ENCODE results near the gene ZNF518B. TPM values are rescaled to one million over a fixed set of nuclear protein-coding genes. Genes with fewer than 3 reads are reported as not detected.

Gene ZNF518B
- 20.5 TPM for polyA plus RNA-seq (2013, experiment 1 of 2)
- 22.0 TPM for polyA plus RNA-seq (2013, experiment 2 of 2)

GRCh38 chr4:10457255-10457801 lies at the start of gene ZNF518B:
ZNF518B (minus strand) TSS chr4:10457426; CDS start chr4:10446328, 11,098 bp downstream.
- Histone ChIP-seq H4K91ac (ENCODE audit: low read depth, low read length, poor library complexity) (no peak within 1 kb of the TSS), H3K14ac (ENCODE audit: low read length) (peak within 1 kb of the TSS; percentile 14), H2BK12ac (ENCODE audit: low read length) (no peak within 1 kb of the TSS), H3K36me3 (replicated peaks in 1 of 2; ENCODE audit: control insufficient read depth in 2 of 2, insufficient read depth in 2 of 2, low read length in 2 of 2) (peaks cover 14 to 29% of the 10 kb centered on the region in 2 donors), H3K79me1 (ENCODE audit: low read depth, low read length) (peaks cover 12% of the 10 kb centered on the region), H4K8ac (ENCODE audit: low read depth, low read length) (no peak within 1 kb of the TSS), H3K4me2 (ENCODE audit: insufficient read depth, low read length, poor library complexity, severe bottlenecking) (peak within 1 kb of the TSS; percentile 62), H2AK5ac (ENCODE audit: low read depth, low read length) (peak within 1 kb of the TSS; percentile 61), H2AFZ (ENCODE audit: low read length) (peak within 1 kb of the TSS; percentile 95), H3K4me1 (ENCODE audit: control insufficient read depth in 2 of 2, insufficient read depth in 1 of 2, low read depth in 1 of 2, low read length in 2 of 2) (peaks cover 0 to 15% of the 10 kb centered on the region in 2 donors), H3K18ac (ENCODE audit: low read length) (peak within 1 kb of the TSS; percentile 93), H3K23ac (ENCODE audit: low read depth, low read length, poor library complexity) (peak within 1 kb of the TSS; percentile 11), H3K4ac (ENCODE audit: low read length) (no peak within 1 kb of the TSS), H2BK15ac (ENCODE audit: low read length) (peak within 1 kb of the TSS; percentile 32), H3K27me3 (ENCODE audit: control insufficient read depth in 3 of 3, insufficient read depth in 3 of 3, low read depth in 1 of 3, low read length in 3 of 3) (peaks cover 9 to 34% (median 28%) of the 10 kb centered on the region in 3 experiments), H3K9me3 (replicated peaks in 1 of 2; ENCODE audit: control insufficient read depth in 2 of 2, insufficient read depth in 1 of 2, low read depth in 1 of 2, low read length in 2 of 2) (peaks cover 26 to 29% of the 10 kb centered on the region in 2 donors), H2BK5ac (ENCODE audit: low read length) (no peak within 1 kb of the TSS), H2BK120ac (ENCODE audit: low read depth, low read length) (peak within 1 kb of the TSS; percentile 51), H3K4me3 (ENCODE audit: low read length in 2 of 2) (peak within 1 kb of the TSS; percentile 60 to 89), H3K9ac (ENCODE audit: low read depth, low read length, poor library complexity) (peak within 1 kb of the TSS; percentile 93), H3K27ac (replicated peaks; ENCODE audit: low read length) (no peak within 1 kb of the TSS)
- WGBS, 2 donors (ENCODE audit: extremely low coverage in 2 of 2, insufficient read length in 2 of 2, insufficient replicate concordance in 1 of 2) = no CpG with 5 or more reads among the region's 60 CpGs
- DNase-seq (ENCODE audit: low spot score) = peak; percentile 54

DNA sequence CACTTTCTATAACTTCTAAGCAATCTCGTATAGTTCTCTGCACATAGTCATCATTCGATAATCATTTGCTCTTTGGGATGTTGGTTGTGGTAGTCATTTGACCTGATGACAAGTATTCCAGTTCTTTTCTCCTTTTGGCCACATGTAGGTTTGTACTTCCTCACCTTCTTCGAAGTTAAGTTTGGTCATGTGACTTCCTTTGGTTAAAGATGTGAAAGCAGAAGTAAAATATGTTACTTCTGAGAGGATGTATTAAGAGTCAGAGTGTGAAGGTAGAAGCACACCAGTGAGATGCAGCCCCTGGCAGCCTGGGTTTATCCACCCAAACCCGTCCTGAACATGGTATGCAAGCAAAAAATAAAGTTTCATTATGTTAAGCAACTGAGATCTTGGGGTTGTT lies 48.9 kb upstream of the ZNF518B start:
- DNase-seq (ENCODE audit: low spot score) = no peak
- no peak overlapping the region for H3K4me2 ChIP-seq (ENCODE audit: insufficient read depth, low read length, poor library complexity, severe bottlenecking)

DNA sequence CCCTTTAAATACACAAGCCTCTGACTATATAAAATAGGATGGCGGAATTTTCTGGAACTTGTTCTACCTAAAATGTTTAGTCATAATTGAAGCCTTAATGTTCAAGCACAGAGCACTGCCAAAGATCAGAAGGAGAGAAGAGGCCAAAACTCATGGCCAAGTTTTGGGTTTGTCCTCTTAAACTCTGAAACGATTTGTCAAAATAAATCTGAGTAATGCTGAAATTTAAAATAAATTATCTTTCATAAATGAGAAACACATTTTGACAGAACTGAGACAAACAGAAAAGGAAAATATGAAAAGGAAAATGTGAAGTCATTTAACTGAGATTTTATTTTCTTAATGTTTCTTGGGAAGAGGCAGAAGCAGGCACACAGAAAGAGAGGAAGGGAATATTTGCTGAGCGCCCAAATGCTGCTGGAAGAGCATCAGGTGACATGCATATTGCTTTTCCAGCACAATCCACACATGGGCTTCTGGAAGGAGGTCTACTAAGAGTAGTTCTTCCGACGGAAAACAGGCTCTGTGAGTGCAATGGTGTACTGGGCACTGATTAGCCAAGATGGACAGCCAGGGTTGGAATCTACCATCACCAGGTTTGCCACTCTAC lies 47.4 kb upstream of the ZNF518B start:
- Histone ChIP-seq H3K27ac (replicated peaks; ENCODE audit: low read length) (no peak overlapping the region), H4K8ac (ENCODE audit: low read depth, low read length) (no peak overlapping the region), H2BK120ac (ENCODE audit: low read depth, low read length) (no peak overlapping the region), H2AK5ac (ENCODE audit: low read depth, low read length) (no peak overlapping the region), H3K36me3 (replicated peaks in 1 of 2; ENCODE audit: control insufficient read depth in 2 of 2, insufficient read depth in 2 of 2, low read length in 2 of 2) (no peaks in the 10 kb centered on the region), H3K9ac (ENCODE audit: low read depth, low read length, poor library complexity) (no peak overlapping the region), H3K79me1 (ENCODE audit: low read depth, low read length) (no peaks in the 10 kb centered on the region), H3K9me3 (replicated peaks in 1 of 2; ENCODE audit: control insufficient read depth in 2 of 2, insufficient read depth in 1 of 2, low read depth in 1 of 2, low read length in 2 of 2) (no peaks in the 10 kb centered on the region), H4K91ac (ENCODE audit: low read depth, low read length, poor library complexity) (no peak overlapping the region), H3K4me1 (ENCODE audit: control insufficient read depth in 2 of 2, insufficient read depth in 1 of 2, low read depth in 1 of 2, low read length in 2 of 2) (peaks cover 0 to 5% of the 10 kb centered on the region in 2 donors), H3K27me3 (ENCODE audit: control insufficient read depth in 3 of 3, insufficient read depth in 3 of 3, low read depth in 1 of 3, low read length in 3 of 3) (no peaks in the 10 kb centered on the region), H2BK15ac (ENCODE audit: low read length) (no peak overlapping the region), H3K4me3 (ENCODE audit: low read length in 2 of 2) (no peak overlapping the region), H2AFZ (ENCODE audit: low read length) (no peak overlapping the region), H3K23ac (ENCODE audit: low read depth, low read length, poor library complexity) (no peak overlapping the region), H3K4ac (ENCODE audit: low read length) (no peak overlapping the region), H2BK12ac (ENCODE audit: low read length) (no peak overlapping the region), H3K14ac (ENCODE audit: low read length) (no peak overlapping the region), H3K4me2 (ENCODE audit: insufficient read depth, low read length, poor library complexity, severe bottlenecking) (no peak overlapping the region), H3K18ac (ENCODE audit: low read length) (no peak overlapping the region), H2BK5ac (ENCODE audit: low read length) (no peak overlapping the region)
- no CpG with 5 or more reads among the region's 5 CpGs for WGBS, 2 donors (ENCODE audit: extremely low coverage in 2 of 2, insufficient read length in 2 of 2, insufficient replicate concordance in 1 of 2)
- DNase-seq (ENCODE audit: low spot score) = no peak

More for the DNA sequence above, 48.9 kb upstream of the ZNF518B start:
- Histone ChIP-seq H2BK120ac (ENCODE audit: low read depth, low read length) (no peak overlapping the region), H2BK5ac (ENCODE audit: low read length) (no peak overlapping the region), H2BK12ac (ENCODE audit: low read length) (no peak overlapping the region), H3K14ac (ENCODE audit: low read length) (no peak overlapping the region), H3K27me3 (ENCODE audit: control insufficient read depth in 3 of 3, insufficient read depth in 3 of 3, low read depth in 1 of 3, low read length in 3 of 3) (no peaks in the 10 kb centered on the region), H4K91ac (ENCODE audit: low read depth, low read length, poor library complexity) (no peak overlapping the region), H3K27ac (replicated peaks; ENCODE audit: low read length) (no peak overlapping the region), H3K18ac (ENCODE audit: low read length) (no peak overlapping the region), H3K9ac (ENCODE audit: low read depth, low read length, poor library complexity) (no peak overlapping the region), H3K4me1 (ENCODE audit: control insufficient read depth in 2 of 2, insufficient read depth in 1 of 2, low read depth in 1 of 2, low read length in 2 of 2) (peaks cover 0 to under 1% of the 10 kb centered on the region in 2 donors), H2BK15ac (ENCODE audit: low read length) (no peak overlapping the region), H3K4me3 (ENCODE audit: low read length in 2 of 2) (no peak overlapping the region), H2AFZ (ENCODE audit: low read length) (no peak overlapping the region), H3K23ac (ENCODE audit: low read depth, low read length, poor library complexity) (no peak overlapping the region), H3K9me3 (replicated peaks in 1 of 2; ENCODE audit: control insufficient read depth in 2 of 2, insufficient read depth in 1 of 2, low read depth in 1 of 2, low read length in 2 of 2) (no peaks in the 10 kb centered on the region), H4K8ac (ENCODE audit: low read depth, low read length) (no peak overlapping the region), H2AK5ac (ENCODE audit: low read depth, low read length) (no peak overlapping the region), H3K36me3 (replicated peaks in 1 of 2; ENCODE audit: control insufficient read depth in 2 of 2, insufficient read depth in 2 of 2, low read length in 2 of 2) (no peaks in the 10 kb centered on the region), H3K4ac (ENCODE audit: low read length) (no peak overlapping the region), H3K79me1 (ENCODE audit: low read depth, low read length) (no peaks in the 10 kb centered on the region)
- no CpG with 5 or more reads among the region's 4 CpGs for WGBS, 2 donors (ENCODE audit: extremely low coverage in 2 of 2, insufficient read length in 2 of 2, insufficient replicate concordance in 1 of 2)

- Histone ChIP-seq H3K18ac (ENCODE audit: low read length) (no peak overlapping the region), H3K23ac (ENCODE audit: low read depth, low read length, poor library complexity) (no peak overlapping the region), H3K4ac (ENCODE audit: low read length) (no peak overlapping the region), H3K9me3 (replicated peaks in 1 of 2; ENCODE audit: control insufficient read depth in 2 of 2, insufficient read depth in 1 of 2, low read depth in 1 of 2, low read length in 2 of 2) (no peaks in the 10 kb centered on the region), H2BK15ac (ENCODE audit: low read length) (no peak overlapping the region), H3K4me3 (ENCODE audit: low read length in 2 of 2) (no peak overlapping the region), H3K27me3 (ENCODE audit: control insufficient read depth in 3 of 3, insufficient read depth in 3 of 3, low read depth in 1 of 3, low read length in 3 of 3) (no peaks in the 10 kb centered on the region), H3K36me3 (replicated peaks in 1 of 2; ENCODE audit: control insufficient read depth in 2 of 2, insufficient read depth in 2 of 2, low read length in 2 of 2) (no peaks in the 10 kb centered on the region), H2AK5ac (ENCODE audit: low read depth, low read length) (no peak overlapping the region), H2AFZ (ENCODE audit: low read length) (no peak overlapping the region), H3K4me2 (ENCODE audit: insufficient read depth, low read length, poor library complexity, severe bottlenecking) (no peak overlapping the region), H2BK5ac (ENCODE audit: low read length) (no peak overlapping the region), H3K14ac (ENCODE audit: low read length) (no peak overlapping the region), H3K79me1 (ENCODE audit: low read depth, low read length) (no peaks in the 10 kb centered on the region), H4K91ac (ENCODE audit: low read depth, low read length, poor library complexity) (no peak overlapping the region), H3K9ac (ENCODE audit: low read depth, low read length, poor library complexity) (no peak overlapping the region), H3K4me1 (ENCODE audit: control insufficient read depth in 2 of 2, insufficient read depth in 1 of 2, low read depth in 1 of 2, low read length in 2 of 2) (peaks cover 0 to 13% of the 10 kb centered on the region in 2 donors), H4K8ac (ENCODE audit: low read depth, low read length) (no peak overlapping the region), H3K27ac (replicated peaks; ENCODE audit: low read length) (no peak overlapping the region), H2BK120ac (ENCODE audit: low read depth, low read length) (no peak overlapping the region), H2BK12ac (ENCODE audit: low read length) (no peak overlapping the region)
- DNase-seq (ENCODE audit: low spot score) = no peak
- WGBS, 2 donors (ENCODE audit: extremely low coverage in 2 of 2, insufficient read length in 2 of 2, insufficient replicate concordance in 1 of 2) = no CpG with 5 or more reads among the region's 5 CpGs
Measured at GRCh38 chr4:10502717-10503116, 45.5 kb upstream of the ZNF518B start.

Data from neuronal stem cell (in vitro differentiated cells).